ENCODE results near the gene CDC73. TPM values are rescaled to one million over a fixed set of nuclear protein-coding genes. Genes with fewer than 3 reads are reported as not detected.

CDC73 gene
- total and polyA plus RNA-seq, 2 donors (not counting 1 experiment from before 2014, with no cell fraction given) = 18.7 to 69.8 TPM

GRCh38 chr1:193181536-193181935, 59.7 kb downstream of the CDC73 start:
- Histone ChIP-seq H3K4me1 (ENCODE audit: control insufficient read depth, extremely low read depth, insufficient read depth, low read length) (peaks cover 2% of the 10 kb centered on the region), H3K36me3 (ENCODE audit: control insufficient read depth, insufficient read depth, low read length) (peaks cover 2% of the 10 kb centered on the region), H3K27me3 (ENCODE audit: control insufficient read depth, insufficient read depth, low read length) (no peaks in the 10 kb centered on the region), H3K9me3 (ENCODE audit: control insufficient read depth, insufficient read depth, low read depth, low read length) (no peaks in the 10 kb centered on the region), H3K4me3 (replicated peaks in 1 of 4; ENCODE audit: control extremely low read depth in 1 of 4, insufficient read depth in 1 of 4, low read depth in 3 of 4, low read length in 4 of 4) (no peak overlapping the region), H3K79me2 (ENCODE audit: control insufficient read depth, insufficient read depth, low read length) (peaks cover 39% of the 10 kb centered on the region), H3K27ac (ENCODE audit: insufficient read depth, low read length) (no peak overlapping the region), H4K20me1 (ENCODE audit: control insufficient read depth, extremely low read depth, insufficient read depth, low read length) (no peaks in the 10 kb centered on the region), H2AFZ (ENCODE audit: low read length) (no peak overlapping the region), H3K9ac (ENCODE audit: insufficient read depth, low read length) (no peak overlapping the region), H3K4me2 (ENCODE audit: extremely low read depth, insufficient read depth, low read length) (no peak overlapping the region)
- TF ChIP-seq CTCF (conservative IDR thresholded peaks at IDR 0.05 in 1 of 2, IDR thresholded peaks at IDR 0.05 in 1 of 2; ENCODE audit: low read depth in 1 of 2, low read length in 2 of 2) (no peak), EZH2 (IDR thresholded peaks at IDR 0.05; ENCODE audit: low read length, missing control alignments) (no peak)
- peak in 1 of 2 donors; percentile 39 for DNase-seq (ENCODE audit: low read depth in 2 of 2)

- DNase-seq (ENCODE audit: low read depth in 2 of 2) = peak; percentile 23 to 29
- H3K4me2 ChIP-seq (ENCODE audit: extremely low read depth, insufficient read depth, low read length) = peak overlapping the region; percentile 13
- H4K20me1 ChIP-seq (ENCODE audit: control insufficient read depth, extremely low read depth, insufficient read depth, low read length) = no peaks in the 10 kb centered on the region
- no peaks in the 10 kb centered on the region for H3K9me3 ChIP-seq (ENCODE audit: control insufficient read depth, insufficient read depth, low read depth, low read length)
- H3K4me3 ChIP-seq (replicated peaks in 1 of 4; ENCODE audit: control extremely low read depth in 1 of 4, insufficient read depth in 1 of 4, low read depth in 3 of 4, low read length in 4 of 4) = no peak overlapping the region
- TF ChIP-seq EZH2 (IDR thresholded peaks at IDR 0.05; ENCODE audit: low read length, missing control alignments) = no peak
- no peak for TF ChIP-seq CTCF (conservative IDR thresholded peaks at IDR 0.05 in 1 of 2, IDR thresholded peaks at IDR 0.05 in 1 of 2; ENCODE audit: low read depth in 1 of 2, low read length in 2 of 2)
- H3K4me1 ChIP-seq (ENCODE audit: control insufficient read depth, extremely low read depth, insufficient read depth, low read length) = peaks cover 2% of the 10 kb centered on the region
- H3K9ac ChIP-seq (ENCODE audit: insufficient read depth, low read length) = no peak overlapping the region
- H3K27ac ChIP-seq (ENCODE audit: insufficient read depth, low read length) = no peak overlapping the region
- H2AFZ ChIP-seq (ENCODE audit: low read length) = no peak overlapping the region
- peaks cover 2% of the 10 kb centered on the region for H3K36me3 ChIP-seq (ENCODE audit: control insufficient read depth, insufficient read depth, low read length)
- peaks cover 42% of the 10 kb centered on the region for H3K79me2 ChIP-seq (ENCODE audit: control insufficient read depth, insufficient read depth, low read length)
- no peaks in the 10 kb centered on the region for H3K27me3 ChIP-seq (ENCODE audit: control insufficient read depth, insufficient read depth, low read length)
Observed at GRCh38 chr1:193181985-193182384, 60.2 kb downstream of the CDC73 start.

GRCh38 chr1:193183019-193183627, 61.3 kb downstream of the CDC73 start:
- peaks cover 2% of the 10 kb centered on the region for H3K36me3 ChIP-seq (ENCODE audit: control insufficient read depth, insufficient read depth, low read length)
- H3K4me1 ChIP-seq (ENCODE audit: control insufficient read depth, extremely low read depth, insufficient read depth, low read length) = peaks cover 2% of the 10 kb centered on the region
- H3K4me2 ChIP-seq (ENCODE audit: extremely low read depth, insufficient read depth, low read length) = peak overlapping the region; percentile 78
- DNase-seq (ENCODE audit: low read depth in 2 of 2) = peak; percentile 39 to 76
- peak; percentile 62 to 79 for TF ChIP-seq CTCF (conservative IDR thresholded peaks at IDR 0.05 in 1 of 2, IDR thresholded peaks at IDR 0.05 in 1 of 2; ENCODE audit: low read depth in 1 of 2, low read length in 2 of 2)
- no peak for TF ChIP-seq EZH2 (IDR thresholded peaks at IDR 0.05; ENCODE audit: low read length, missing control alignments)
- peaks cover 51% of the 10 kb centered on the region for H3K79me2 ChIP-seq (ENCODE audit: control insufficient read depth, insufficient read depth, low read length)
- no peaks in the 10 kb centered on the region for H4K20me1 ChIP-seq (ENCODE audit: control insufficient read depth, extremely low read depth, insufficient read depth, low read length)
- no peak overlapping the region for H3K27ac ChIP-seq (ENCODE audit: insufficient read depth, low read length)
- no peaks in the 10 kb centered on the region for H3K9me3 ChIP-seq (ENCODE audit: control insufficient read depth, insufficient read depth, low read depth, low read length)
- no peaks in the 10 kb centered on the region for H3K27me3 ChIP-seq (ENCODE audit: control insufficient read depth, insufficient read depth, low read length)
- no peak overlapping the region for H3K9ac ChIP-seq (ENCODE audit: insufficient read depth, low read length)
- H2AFZ ChIP-seq (ENCODE audit: low read length) = no peak overlapping the region
- H3K4me3 ChIP-seq (replicated peaks in 1 of 4; ENCODE audit: control extremely low read depth in 1 of 4, insufficient read depth in 1 of 4, low read depth in 3 of 4, low read length in 4 of 4) = peak overlapping the region in 3 of 4 experiments; percentile 2 to 8 (median 5)
